Motor neuron (in vitro differentiated cells): ENCODE results near the gene ERFE. TPM values are rescaled to one million over a fixed set of nuclear protein-coding genes. Genes with fewer than 3 reads are reported as not detected.

Source experiments
- ATAC-seq, 8 experiments: fragments of 200-7000 bp; cut with Tn5 transposase; replicated peaks in 6 of 8; 2 replicates each; pipeline ENCODE4 v1.8.0; 2021; ENCODE audit warnings: mild to moderate bottlenecking in 8 of 8, moderate library complexity in 8 of 8
- H3K27ac ChIP-seq, 2 donors: fragments of 250-450 bp; sonication (Bioruptor Pico); 2 replicates each; pipeline ENCODE4 v1.9.0; 2021; ENCODE audit warnings: antibody characterized with exemption in 2 of 2, mild to moderate bottlenecking in 2 of 2, moderate library complexity in 1 of 2
- H3K4me1 ChIP-seq, 2 donors: fragments of 250-450 bp; sonication (Bioruptor Pico); replicated peaks in 1 of 2; 2 replicates each; pipeline ENCODE4 v1.6.1; 2021; ENCODE audit warnings: antibody characterized with exemption in 2 of 2, mild to moderate bottlenecking in 2 of 2, moderate library complexity in 1 of 2
- H3K4me3 ChIP-seq, 5 donors: fragments of 250-450 bp; sonication (Bioruptor Pico); 2 replicates each; pipeline ENCODE4 v1.9.0; 2021; ENCODE audit warnings: antibody characterized with exemption in 5 of 5, mild to moderate bottlenecking in 5 of 5, moderate library complexity in 4 of 5
- WGBS, 10 experiments: fragments of 450-650 bp; shearing (Covaris generic); methylation state at CpG; one replicate each; pipeline ENCODE4 v1.0.0; 2022; 5-methylcytosine and 5-hydroxymethylcytosine counted together
- in situ Hi-C, 9 experiments: fragments of 400-800 bp; cut with MboI; loops; one replicate each; pipeline ENCODE4 v1.15.0; 2021; ENCODE audit warnings: low sequenced_read_pairs in 9 of 9, low pct_unique_long_range_greater_than_20kb in 2 of 9; ENCODE audit not compliant: unreplicated experiment in 9 of 9
- total RNA-seq, 8 experiments: library from RNA; unstranded; fragments of 300-600 nt; gene quantifications; 2 replicates each; pipeline versions ENCODE4 v1.2.3 to v1.2.4, GENCODE V29; 2022

The ERFE gene
- total RNA-seq, 8 experiments from 2014 or later, result 0.54 to 2.9 (median 0.80) TPM

DNA sequence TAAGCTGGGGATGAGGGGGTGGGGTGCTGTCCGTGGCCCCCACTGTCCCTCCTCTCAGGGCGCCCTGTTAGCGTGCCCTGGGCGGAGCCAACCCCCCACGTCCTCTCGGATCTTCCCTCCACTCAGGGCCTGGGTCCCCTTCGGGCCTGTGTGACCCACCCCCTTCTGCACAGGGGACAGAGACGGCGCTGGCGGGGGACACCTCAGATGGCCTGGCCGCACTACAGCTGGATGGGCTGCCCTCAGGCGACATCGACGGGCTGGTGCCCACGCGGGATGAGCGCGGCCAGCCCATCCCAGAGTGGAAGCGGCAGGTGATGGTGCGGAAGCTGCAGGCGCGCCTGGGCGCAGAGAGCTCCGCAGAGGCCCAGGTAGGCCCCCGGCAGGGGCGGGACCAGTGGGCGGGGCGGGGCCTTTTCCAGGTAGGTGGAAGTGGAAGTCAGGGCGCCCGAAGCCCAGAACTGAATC, 30.2 kb upstream of the ERFE start:
- in situ Hi-C loops, result no loop called here
- Histone ChIP-seq H3K4me3 (no peak overlapping the region), H3K4me1 (peaks cover 10 to 11% of the 10 kb centered on the region in 2 donors), H3K27ac (no peak overlapping the region)
- 54 to 100% (median 87%) methylated on average over 1 to 14 of the region's 30 CpGs; no CpG with 5 or more reads in 7 of the 10 experiments for WGBS, 10 experiments
- no peak for ATAC-seq

DNA sequence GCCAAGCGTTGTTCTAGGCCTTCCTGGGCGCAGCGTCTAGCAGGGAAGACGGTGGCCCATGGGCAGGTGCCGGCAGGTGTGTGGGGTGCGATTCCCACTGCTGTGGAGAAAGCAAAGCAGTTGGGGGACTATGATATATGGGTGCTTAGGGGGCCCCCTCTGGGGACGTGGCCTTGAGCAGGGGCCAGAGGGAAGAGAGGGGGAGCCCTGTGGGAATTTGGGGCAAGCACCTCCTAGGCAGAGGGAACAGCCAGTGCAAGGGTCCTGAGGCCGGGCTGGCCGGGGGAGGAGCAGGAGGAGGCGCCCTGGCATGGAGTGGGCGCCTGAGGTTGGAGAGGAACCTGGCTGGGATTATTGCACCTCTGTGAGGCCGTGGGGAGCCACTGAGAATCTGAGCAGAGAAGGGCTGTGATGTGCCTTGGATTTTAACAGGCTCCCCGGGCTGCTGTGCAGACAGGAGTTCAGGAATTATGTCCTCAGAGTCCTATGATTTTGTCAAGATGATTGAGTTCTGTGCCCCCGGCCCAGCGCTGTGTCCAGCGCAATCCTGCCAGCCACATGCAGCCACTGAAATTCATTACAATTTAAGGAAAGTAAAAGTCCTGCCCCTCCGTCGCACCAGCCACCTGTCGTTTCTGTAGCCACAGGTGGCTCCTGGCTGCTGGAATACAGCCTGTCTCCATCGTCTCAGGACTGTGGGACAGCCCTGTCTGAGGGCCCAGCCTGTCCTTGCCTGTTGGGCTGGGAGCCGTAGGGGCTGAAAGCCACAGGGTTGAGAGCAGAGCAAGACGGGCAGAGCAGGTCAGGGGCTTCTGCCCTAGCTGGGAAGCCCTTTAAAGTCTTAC, 29.4 kb upstream of the ERFE start:
- Histone ChIP-seq H3K4me3 (no peak overlapping the region), H3K4me1 (peaks cover 10 to 11% of the 10 kb centered on the region in 2 donors), H3K27ac (no peak overlapping the region)
- no peak for ATAC-seq
- in situ Hi-C loops, result no loop called here
- WGBS, 10 experiments, result 69 to 100% (median 84%) methylated on average over 1 to 6 of the region's 22 CpGs; no CpG with 5 or more reads in 5 of the 10 experiments

DNA sequence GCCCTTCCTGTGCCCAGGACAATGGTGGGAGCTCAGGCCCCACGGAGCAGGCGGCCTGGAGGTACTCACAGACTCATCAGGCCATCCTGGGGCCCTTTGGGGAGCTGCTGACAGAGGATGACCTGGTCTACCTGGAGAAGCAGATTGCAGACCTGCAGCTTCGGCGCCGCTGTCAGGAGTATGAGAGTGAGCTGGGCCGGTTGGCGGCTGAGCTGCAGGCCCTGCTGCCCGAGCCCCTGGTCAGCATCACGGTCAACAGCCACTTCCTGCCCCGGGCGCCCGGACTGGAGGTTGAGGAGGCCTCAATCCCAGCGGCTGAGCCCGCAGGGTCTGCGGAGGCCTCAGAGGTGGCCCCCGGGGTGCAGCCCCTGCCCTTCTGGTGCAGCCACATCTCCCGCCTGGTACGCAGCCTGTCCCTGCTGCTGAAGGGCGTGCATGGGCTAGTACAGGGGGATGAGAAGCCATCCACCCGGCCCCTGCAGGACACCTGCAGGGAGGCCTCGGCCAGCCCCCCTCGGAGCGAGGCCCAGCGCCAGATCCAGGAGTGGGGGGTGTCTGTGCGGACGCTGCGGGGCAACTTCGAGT, 28.6 kb upstream of the ERFE start:
- 90 to 100% methylated on average over 2 to 7 of the region's 28 CpGs; no CpG with 5 or more reads in 8 of the 10 experiments for WGBS, 10 experiments
- in situ Hi-C loops, result no loop called here
- no peak overlapping the region for H3K27ac ChIP-seq

DNA sequence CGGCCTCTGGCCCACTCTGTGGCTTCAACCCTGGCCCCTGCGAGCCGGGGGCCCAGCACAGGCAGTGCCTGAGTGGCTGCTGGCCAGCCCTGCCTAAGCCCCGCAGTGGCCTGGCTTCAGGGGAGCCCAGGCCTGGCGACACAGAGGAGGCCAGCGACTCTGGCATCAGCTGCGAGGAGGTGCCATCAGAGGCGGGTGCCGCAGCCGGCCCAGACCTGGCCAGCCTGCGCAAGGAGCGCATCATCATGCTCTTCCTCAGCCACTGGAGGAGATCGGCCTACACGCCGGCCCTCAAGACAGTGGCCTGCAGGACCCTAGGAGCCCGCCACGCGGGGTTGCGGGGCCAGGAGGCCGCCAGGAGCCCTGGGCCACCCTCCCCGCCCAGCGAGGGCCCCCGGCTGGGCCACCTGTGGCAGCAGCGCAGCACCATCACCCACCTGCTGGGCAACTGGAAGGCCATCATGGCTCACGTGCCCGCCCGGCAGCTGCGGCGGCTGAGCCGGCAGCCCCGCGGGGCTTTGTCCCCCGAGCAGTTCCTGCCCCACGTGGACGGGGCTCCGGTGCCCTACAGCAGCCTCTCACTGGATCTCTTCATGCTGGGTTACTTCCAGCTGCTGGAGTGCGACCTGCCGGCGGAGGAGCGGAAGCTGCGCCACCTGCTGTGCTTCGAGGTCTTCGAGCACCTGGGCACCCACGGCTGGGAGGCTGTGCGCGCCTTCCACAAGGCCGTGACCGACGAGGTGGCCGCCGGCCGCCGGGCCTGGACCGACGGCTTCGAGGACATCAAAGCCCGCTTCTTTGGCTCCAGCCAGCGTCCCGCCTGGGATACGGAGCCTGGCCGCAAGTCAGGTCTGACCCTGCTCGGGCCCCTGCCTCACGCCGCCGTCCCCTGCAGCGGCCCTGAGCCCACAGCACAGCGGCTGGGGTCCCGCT, 27.8 kb upstream of the ERFE start:
- Histone ChIP-seq H3K27ac (no peak overlapping the region), H3K4me1 (peaks cover 10 to 11% of the 10 kb centered on the region in 2 donors), H3K4me3 (no peak overlapping the region)
- no CpG with 5 or more reads among the region's 68 CpGs for WGBS, 10 experiments
- in situ Hi-C loops, result no loop called here
- no peak for ATAC-seq

More for the DNA sequence above, 28.6 kb upstream of the ERFE start:
- Histone ChIP-seq H3K4me3 (no peak overlapping the region), H3K4me1 (peaks cover 10 to 11% of the 10 kb centered on the region in 2 donors)
- no peak for ATAC-seq

DNA sequence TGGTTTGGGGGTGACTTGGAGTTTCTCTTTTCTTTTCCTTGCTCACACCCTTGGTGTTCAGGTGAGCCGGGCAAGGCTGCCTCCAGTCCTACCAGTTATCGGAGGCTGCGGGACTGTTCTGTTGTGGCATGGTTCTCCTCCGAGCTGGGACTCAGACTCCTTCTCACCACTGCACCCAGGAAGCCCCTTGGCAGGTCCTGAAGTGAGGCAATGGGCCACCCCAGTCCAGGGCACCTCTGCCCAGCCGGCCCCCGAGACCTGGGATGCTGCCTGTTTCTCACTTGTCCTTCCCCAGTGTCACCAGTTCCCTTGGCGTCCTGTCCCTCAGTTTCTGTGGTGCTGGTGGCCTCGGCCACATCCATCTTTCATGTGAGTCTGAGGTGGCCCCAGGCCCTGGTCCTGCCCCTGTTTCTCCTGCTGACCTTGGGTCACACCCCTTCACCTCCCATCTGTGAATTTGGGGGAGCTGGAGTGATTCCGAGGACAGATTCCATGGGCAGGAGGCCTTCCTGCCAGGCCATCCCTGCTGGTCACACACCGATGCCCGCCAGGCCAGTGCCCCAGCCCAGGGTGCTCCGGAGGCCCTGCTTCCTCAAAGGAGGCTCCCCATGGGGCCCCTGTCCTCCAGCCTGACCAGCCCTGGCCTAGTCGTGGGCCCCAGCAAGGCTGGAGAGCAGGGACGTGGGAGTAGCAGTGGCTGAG, 26.9 kb upstream of the ERFE start:
- no peak overlapping the region for H3K4me3 ChIP-seq
- WGBS, 10 experiments, result 92 to 100% methylated on average over 1 to 2 of the region's 14 CpGs; no CpG with 5 or more reads in 8 of the 10 experiments
- H3K4me1 ChIP-seq, result peaks cover 8% of the 10 kb centered on the region in 2 donors
- in situ Hi-C loops, result no loop called here
- no peak overlapping the region for H3K27ac ChIP-seq
- no peak for ATAC-seq

DNA sequence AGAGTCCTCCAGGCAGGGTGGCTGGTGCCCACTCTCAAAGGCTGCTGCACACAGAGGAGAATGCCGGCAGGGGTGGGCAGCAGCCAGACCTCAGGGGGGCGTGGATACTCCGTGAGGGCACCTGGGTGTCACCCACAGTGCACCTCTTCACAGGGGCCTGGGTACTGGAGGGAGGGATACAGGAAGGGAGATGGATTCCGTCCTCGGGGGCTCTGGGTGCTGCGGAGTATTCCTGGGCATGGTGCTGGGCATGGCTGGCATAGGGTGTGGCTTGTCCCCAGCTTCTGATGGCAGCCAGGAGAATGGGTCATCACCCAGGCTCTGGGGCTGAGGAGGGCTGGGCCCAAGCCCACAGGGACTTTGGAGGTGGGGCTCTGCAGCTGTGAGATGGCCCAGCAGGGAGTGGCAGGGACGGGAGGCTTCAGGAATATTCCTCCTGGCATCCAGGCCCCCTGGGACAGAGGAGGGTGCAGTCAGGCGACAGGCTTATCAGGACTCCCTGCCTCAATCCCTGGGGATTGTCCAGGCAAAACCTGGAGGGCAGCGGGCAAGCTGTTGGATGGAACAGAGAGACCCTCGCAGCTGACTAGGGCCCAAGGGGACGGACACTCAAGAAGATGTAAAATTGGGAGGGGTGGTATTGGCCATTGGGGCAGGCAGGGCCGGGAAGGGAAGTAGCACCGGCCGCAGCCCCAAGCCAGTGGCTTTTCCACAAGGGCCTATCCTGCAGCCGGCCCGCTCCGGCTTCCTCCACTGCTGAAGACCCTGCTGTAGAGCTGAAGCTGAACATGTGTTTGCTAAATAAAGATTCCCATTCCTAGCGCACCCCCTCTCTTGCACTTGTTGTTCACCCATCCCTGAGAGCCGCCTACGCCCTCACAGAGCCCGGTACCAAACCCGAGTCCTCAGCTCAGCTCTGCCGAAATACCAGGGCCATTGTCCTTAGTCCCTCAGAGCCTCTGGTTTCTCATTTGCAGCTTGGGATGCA, 26.0 kb upstream of the ERFE start:
- WGBS, 10 experiments, result 67 to 100% (median 84%) methylated on average over 1 to 5 of the region's 23 CpGs; no CpG with 5 or more reads in 4 of the 10 experiments
- Histone ChIP-seq H3K4me3 (no peak overlapping the region), H3K27ac (no peak overlapping the region), H3K4me1 (peaks cover 0 to under 1% of the 10 kb centered on the region in 2 donors)
- ATAC-seq, result peak in 4 of 8 experiments; percentile 16 to 62 (median 34)
- in situ Hi-C loops, result no loop called here

DNA sequence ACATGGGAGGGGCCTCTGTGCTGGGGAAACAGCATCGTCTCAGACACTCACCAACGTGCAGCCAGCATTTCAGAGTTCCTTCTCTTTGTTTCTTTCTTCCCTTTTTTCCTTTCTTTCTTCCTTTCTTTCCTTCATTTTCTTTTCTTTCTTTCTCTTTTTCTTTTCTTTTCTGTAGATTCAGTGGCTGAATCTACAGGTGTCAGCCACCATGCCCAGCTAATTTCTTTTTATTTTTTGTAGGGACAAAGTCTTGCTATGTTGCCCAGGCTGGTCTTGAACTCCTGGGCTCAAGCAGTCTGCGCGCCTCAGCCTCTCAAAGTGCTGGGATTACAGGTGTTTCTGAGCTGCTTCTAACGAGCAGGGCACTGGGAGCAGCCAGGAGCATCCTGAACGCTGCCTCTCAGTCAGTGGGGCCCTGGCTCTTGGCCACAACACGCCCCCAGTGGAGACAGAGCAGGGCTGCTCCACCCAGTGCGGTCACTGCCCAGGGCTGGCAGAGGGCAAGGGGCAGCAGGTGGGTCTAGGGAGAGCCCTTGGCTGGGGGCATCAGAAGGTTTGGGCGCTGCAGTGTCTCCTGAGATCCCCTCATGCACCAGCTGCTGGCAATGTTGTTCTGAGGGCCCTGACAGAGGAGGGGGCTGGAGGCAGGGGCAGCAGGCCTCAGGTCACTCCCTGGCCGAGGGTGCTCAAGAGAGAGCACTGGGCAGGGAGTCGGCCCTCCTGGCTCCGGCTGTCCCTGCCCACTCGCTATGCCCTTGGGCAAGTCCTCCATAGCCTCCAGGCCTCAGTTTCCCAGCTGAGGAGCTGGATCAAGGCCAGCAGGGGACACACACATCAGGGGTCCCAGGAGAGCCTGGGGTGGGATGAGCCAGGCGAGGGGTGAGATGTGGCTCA, 25.0 kb upstream of the ERFE start:
- no peak overlapping the region for H3K27ac ChIP-seq
- WGBS, 10 experiments, result 38 to 73% (median 46%) methylated on average over 2 to 9 of the region's 14 CpGs; no CpG with 5 or more reads in 2 of the 10 experiments
- ATAC-seq, result peak in 3 of 8 experiments; percentile 11 to 22 (median 22)
- in situ Hi-C loops, result no loop called here
- no peak overlapping the region for H3K4me3 ChIP-seq
- H3K4me1 ChIP-seq, result peaks cover 6 to 9% of the 10 kb centered on the region in 2 donors

DNA sequence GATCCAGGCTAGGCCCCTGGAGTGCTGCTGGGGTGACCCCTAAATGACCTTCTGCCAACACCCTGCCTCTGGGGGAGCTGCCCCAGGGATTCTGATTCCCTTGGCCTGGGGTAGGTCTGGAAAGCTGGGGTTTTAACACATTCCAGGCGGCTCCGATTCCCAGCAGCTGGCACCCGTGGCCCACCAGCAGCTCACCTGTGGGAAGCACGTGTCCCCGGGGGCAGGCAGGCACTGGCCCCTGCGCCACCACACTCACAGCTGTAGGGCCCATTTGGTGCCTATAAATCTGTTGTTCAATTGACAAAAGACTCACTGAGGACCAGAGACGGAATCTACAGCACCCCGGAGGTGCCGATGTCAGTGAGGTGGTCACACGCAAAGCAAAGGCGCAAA, 24.4 kb upstream of the ERFE start:
- Histone ChIP-seq H3K27ac (no peak overlapping the region), H3K4me1 (peaks cover 12 to 15% of the 10 kb centered on the region in 2 donors), H3K4me3 (no peak overlapping the region)
- in situ Hi-C loops, result no loop called here
- WGBS, 10 experiments, result 80 to 94% (median 91%) methylated on average over 1 to 8 of the region's 11 CpGs; no CpG with 5 or more reads in 5 of the 10 experiments
- ATAC-seq, result no peak

DNA sequence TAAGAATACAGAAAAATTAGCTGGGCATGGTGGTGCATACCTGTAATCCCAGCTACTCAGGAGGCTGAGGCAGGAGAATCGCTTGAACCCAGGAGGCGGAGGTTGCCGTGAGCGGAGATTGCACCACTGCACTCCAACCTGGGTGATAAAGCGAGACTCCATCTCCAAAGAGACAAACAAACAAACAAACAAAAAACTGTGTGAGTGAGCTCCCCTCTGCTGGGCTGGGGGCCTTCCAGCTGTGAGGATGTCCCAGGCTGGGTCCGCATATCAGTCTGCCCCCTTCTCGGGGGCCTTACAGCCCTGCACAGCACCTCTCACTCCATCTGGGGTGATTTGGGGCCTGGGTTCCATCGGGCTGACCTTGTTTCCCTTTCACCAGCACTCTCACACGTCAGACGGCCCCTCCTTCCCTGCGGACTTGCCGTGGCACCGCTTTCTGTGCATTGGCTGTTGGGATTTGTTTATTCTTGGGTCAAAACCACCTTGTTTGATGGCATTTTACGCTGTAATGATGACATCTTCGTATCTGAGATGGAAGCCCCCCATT, 23.1 kb upstream of the ERFE start:
- ATAC-seq, result no peak
- peaks cover 12 to 16% of the 10 kb centered on the region in 2 donors for H3K4me1 ChIP-seq
- H3K4me3 ChIP-seq, result no peak overlapping the region
- no peak overlapping the region for H3K27ac ChIP-seq
- in situ Hi-C loops, result no loop called here
- 70 to 100% (median 80%) methylated on average over 1 to 13 of the region's 15 CpGs; no CpG with 5 or more reads in 4 of the 10 experiments for WGBS, 10 experiments

DNA sequence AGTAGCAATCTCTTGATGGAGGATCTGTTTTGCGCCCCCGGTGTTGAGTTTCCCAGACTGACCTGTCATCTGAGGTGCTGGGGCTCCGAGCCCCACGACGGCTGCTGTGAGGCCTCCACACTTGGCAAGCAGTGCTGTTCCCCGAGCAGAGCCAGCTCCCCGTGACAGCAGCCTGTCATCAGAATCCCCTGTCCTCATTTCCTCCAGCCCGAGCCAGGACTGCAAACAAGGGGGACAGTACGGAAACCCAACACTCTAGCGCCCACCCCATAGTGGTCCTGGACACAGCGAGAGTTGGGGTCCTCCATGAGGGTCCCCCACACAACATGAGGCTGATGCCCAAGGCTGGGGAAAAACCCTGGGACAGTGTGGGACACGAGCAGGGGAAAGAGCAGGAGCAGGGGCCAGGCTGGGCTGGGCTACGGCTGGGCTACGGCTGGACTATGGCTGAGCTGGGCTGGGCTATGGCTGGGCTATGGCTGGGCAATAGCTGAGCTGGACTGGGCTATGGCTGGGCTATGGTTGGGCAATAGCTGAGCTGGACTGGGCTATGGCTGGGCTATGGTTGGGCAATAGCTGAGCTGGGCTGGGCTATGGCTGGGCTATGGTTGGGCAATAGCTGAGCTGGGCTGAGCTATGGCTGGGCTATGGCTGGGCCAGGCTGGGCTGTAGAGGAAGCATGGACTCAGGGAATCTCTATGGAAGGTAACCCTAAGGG, 21.8 kb upstream of the ERFE start:
- WGBS, 10 experiments, result 18 to 96% (median 77%) methylated on average over 1 to 8 of the region's 14 CpGs; no CpG with 5 or more reads in 3 of the 10 experiments
- peak in 3 of 8 experiments; percentile 2 to 40 (median 8) for ATAC-seq
- H3K27ac ChIP-seq, result no peak overlapping the region
- H3K4me1 ChIP-seq, result peaks cover 12 to 16% of the 10 kb centered on the region in 2 donors
- in situ Hi-C loops, result no loop called here
- no peak overlapping the region for H3K4me3 ChIP-seq
